ENCODE data around the gene PACS1.
A peak's percentile ranks its signal among the peaks of the same experiment; 100 is the strongest.
"Not testable (repeated sequence)": the region's sequence is repeated elsewhere in the genome, so short reads cannot be mapped to it uniquely, and the experiment has no call there.

The PACS1 gene

DNA sequence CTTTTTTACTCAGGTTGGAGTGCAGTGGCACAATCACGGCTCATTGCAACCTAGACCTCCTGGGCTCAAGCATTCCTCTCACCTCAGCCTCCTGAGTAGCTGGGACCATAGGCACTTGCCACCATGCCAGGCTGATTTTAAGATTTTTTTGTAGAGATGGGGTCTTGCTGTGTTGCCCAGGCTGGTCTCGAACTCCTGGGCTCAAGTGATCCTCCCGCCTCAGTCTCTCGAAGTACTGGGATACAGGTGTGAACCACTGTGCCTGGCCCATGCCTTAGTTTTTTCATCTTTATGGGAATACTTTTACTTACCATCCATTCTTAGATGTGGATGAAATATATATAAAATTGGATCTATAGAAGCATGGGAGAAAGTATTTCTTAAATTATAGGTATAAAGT is 5.2 kb downstream of the PACS1 start:
- no peak for DNase-seq (ENCODE audit: low read depth, low spot score)

DNA sequence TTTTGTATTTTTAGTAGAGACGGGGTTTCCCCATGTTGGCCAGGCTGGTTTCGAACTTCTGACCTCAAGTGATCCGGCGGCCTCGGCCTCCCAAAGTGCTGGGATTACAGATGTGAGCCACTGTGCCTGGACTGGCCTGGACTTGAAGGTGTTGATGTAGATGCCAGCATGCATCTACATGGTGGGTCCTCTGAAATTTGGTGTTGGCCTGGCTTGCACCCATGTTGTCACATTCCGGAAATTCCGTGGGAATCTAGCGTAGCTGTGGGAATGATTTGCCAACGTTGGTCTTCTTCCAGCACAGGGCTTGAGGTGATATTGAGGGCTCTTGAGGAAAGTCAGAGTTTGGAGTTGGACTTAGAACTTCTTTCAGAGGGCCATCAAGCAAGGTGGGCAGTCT is 6.5 kb downstream of the PACS1 start:
- no peak for DNase-seq (ENCODE audit: low read depth, low spot score)

DNA sequence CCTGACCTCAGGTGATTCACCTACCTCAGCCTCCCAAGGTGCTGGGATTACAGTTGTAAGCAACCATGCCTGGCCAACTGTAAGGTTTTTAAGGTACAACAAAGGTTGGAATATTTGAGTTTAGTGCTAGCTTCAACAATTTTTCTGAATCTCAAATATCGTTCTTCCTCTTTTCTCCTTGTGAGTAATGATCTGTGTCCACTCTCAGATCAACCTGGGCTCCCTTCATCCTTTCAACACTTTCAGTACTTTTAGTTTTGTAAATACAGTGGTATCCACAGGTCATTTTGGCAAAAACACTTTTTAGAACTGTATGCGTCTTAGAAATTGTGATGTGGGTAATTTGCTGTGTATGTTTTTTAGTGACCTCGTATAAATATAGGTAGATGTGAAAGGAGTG is 7.9 kb downstream of the PACS1 start:
- DNase-seq (ENCODE audit: low read depth, low spot score) = no peak

DNA sequence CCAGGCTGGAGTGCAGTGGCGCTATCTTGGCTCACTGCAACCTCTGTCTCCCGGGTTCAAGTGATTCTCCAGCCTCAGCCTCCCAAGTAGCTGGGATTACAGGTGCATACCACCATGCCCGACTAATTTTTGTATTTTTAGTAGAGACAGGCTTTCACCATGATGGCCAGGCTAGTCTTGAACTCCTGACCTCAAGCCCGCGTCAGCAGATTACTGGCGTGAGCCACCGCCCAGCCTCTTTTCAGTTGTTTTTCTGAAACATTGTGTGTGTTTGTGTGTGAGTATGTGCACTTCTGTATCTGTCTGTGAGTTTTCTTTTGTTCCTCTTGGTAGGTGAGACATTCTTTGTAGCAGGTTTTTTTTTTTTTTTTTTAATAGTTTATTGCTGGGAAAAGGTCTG is 8.9 kb downstream of the PACS1 start:
- DNase-seq (ENCODE audit: low read depth, low spot score) = not testable (repeated sequence)

DNA sequence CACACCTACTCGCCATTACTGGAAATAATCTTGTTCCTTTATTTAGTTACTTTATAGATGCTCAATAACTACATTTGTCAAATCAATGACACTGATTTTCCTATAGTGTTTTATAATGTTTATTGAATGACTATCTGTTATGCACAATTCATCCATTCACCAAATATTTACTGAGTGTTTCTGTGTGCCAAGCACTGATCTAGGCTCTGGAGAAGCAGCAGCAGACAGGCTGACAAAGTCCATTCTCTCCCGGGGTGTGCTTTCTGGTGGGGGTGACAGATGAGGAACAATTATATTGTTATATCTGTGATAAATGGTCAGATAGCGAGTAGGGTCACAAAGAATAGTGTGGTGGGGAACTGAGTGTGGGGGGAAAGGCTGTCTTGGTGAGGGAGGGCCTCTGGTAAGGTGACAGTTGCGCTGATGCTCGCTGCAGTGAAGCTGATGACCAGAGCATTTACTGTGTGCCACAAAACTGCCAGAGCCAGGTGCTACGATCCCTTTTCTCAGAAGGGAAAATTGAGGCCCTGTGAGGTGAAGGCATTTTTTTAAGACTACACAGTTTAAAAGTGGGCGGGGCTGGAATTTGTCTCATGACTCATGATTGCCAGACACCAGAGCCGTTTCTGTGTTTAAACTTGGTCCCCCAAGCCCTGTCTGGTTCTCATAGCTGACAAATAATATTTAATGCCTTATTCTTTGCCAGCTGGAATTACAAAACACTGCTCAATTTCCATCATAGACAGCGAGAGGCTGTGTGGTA is 10.2 kb downstream of the PACS1 start:
- DNase-seq (ENCODE audit: low read depth, low spot score) = peak; percentile 38

DNA sequence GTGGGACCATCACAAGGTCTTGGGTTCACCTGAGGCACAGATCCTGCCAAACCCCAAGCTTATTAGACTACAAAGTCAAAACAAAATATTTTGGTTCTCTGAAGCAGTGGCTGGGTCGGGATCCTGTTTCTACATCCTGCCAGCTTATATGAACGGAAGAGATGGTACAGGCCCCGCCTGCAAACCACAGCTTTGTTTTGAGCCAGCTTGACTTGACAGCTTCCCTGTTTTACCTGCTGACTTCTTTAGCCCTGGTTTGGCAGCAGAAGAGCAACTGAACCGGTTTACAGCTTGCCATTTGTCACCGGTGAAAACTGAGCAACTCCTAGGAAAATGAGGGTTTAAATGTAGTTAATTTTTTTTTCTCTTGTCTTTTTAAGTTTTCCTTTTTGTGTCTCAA is 11.4 kb downstream of the PACS1 start:
- peak; percentile 60 for DNase-seq (ENCODE audit: low read depth, low spot score)

DNA sequence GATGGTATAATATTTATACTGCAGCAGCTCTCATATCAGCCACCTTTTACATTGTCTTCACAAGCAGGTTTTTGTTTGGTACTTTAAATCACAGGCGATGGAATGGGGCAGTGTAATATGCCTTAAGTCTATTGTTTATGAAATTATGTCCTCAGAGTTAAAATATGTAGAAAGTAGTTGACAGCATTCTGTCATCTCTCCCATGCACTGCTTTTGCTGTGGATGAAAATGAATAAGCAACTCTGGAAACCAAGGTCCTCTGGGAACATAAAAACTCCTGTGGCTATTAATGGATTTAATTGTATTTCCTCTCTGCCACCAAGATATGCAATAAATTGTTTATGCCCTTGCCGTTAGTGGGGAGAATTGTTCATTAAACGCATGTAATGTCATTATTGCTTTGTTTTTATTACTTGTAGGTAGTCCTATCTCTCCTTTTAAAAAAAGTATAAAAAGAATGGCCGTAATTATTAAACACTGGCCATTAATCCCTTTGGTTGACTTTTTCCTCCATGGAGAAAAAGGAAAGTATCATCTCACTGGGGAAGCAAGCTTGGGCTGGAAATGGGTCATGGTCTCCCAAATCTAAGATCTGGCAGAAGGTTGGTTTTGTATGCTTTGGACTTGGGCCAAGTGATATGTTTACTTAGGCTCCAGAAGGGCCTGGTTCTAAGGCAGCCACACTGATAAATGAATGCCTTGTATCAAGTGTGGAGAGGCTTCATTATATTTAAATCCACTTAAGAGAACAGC is 13.1 kb downstream of the PACS1 start:
- DNase-seq (ENCODE audit: low read depth, low spot score) = no peak

DNA sequence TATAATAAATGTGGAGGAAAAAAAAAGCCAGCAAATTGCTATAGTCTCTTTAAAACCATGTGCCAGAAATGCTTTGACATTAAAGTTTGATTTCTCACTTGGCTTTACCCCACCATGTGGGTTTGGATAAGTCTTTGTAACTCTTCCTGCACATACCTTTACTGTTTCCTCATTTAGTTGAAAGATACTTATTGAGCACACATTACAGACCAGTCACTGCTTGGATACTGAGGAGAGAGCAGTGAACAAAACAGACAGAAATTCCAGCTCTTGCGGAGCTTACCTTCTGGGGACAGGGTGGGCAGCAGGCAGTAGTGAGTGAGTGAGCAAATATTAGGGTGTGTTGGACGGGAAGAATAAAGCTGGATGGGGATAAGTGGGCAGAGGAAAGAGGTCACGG is 13.7 kb downstream of the PACS1 start:
- DNase-seq (ENCODE audit: low read depth, low spot score) = no peak

DNA sequence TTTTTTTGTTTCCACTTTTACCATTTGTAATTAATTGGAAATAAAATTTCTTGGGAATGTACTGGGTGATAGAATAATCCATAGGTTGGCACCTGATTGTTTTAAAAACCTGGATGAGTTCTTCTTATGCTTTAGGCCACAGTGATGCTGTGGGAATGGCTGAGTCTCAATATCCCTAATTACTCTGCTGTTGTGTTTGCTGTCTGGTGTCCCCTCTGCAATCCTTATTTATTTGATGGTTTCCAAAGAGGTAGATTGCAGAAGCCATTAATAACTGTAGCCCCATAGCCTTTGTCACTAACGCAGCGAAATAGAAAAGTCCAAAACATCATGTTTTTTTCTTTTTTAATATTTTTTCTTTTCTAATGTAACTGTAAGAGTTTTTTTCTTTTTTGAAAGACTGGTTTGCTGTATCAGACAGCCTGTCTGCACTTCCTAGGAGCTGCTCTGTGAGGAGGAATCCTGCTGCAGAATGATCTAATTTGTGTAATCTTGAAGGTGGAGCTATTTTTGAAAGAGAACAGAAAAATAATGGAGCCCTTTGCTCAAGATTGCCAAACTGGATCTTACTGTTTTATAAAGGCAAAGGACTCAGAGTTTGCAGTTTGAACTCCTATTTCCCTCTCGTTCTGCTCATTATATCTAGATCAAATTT is 14.9 kb downstream of the PACS1 start:
- no peak for DNase-seq (ENCODE audit: low read depth, low spot score)

DNA sequence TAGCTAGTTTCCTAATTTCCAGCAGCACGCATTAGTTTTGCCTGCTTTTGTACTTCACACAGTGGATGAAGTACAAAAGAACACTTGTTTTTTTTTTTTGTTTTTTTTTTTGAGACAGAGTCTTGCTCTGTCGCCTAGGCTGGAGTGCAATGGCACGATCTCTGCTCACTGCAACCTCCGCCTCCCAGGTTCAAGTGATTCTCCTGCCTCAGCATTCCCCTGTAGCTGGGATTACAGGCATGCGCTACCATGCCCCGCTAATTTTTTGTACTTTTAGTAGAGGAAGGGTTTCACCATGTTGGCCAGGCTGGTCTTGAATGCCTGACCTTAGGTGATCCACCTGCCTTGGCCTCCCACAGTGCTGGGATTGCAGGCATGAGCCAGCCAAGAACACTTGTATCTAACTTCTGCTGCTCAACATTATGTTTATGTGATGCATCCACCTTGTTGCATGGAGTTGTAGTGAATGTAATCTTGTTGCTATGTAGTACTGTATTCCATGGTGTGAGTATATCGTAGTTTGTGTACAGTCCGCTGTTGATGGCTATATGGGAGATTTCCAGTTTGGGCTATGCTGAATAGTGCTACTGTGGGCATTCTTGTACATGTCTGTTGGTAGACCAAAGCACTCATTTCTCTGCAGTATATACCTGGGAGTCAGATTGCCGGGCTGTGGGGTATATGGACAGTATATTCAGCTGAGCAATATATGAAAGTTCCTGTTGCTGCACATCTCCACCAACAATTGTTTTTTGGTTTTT is 17.3 kb downstream of the PACS1 start:
- DNase-seq (ENCODE audit: low read depth, low spot score) = no peak

DNA sequence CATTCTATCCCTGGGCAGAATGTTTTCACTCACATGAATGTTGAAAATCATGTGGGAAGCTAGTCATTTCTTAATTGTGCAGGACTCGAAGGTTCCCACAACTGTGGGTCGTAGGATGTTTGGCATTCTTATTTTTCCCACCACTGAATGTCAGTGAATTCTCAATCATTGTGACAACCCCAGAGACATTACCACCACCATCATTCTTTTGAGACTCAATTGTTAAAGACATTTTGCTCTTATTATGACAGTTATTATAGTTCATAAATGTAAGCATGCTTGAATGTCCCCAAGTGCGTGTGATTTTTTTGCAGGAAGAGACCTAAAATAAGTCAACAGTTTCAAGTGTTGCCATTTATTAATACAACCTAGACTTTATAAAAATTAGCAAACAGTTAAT is 19.0 kb downstream of the PACS1 start:
- no peak for DNase-seq (ENCODE audit: low read depth, low spot score)

DNA sequence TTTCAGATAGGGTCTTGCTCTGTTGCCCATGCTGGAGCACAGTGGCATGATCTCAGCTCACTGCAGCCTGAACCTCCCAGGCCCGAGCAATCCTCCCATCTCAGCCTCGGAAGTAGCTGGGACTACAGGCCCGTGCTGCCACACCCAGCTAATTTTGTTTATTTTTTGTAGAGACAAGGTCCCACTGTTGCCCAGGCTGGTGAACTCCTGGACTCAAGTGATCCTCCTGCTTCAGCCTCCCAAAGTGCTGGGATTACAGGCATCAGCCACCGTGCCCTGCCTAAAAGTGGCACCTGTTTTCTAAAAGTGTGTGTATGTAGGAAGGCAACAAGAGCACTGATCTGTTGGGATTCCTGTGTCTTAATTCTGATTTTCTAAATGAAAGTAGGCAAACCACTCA is 20.2 kb downstream of the PACS1 start:
- no peak for DNase-seq (ENCODE audit: low read depth, low spot score)

DNA sequence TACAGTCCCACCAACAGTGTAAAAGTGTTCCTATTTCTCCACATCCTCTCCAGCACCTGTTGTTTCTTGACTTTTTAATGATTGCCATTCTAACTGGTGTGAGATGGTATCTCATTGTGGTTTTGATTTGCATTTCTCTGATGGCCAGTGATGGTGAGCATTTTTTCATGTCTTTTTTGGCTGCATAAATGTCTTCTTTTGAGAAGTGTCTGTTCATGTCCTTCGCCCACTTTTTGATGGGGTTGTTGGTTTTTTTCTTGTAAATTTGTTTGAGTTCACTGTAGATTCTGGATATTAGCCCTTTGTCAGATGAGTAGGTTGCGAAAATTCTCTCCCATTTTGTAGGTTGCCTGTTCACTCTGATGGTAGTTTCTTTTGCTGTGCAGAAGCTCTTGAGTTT is 22.1 kb downstream of the PACS1 start:
- not testable (repeated sequence) for DNase-seq (ENCODE audit: low read depth, low spot score)

DNA sequence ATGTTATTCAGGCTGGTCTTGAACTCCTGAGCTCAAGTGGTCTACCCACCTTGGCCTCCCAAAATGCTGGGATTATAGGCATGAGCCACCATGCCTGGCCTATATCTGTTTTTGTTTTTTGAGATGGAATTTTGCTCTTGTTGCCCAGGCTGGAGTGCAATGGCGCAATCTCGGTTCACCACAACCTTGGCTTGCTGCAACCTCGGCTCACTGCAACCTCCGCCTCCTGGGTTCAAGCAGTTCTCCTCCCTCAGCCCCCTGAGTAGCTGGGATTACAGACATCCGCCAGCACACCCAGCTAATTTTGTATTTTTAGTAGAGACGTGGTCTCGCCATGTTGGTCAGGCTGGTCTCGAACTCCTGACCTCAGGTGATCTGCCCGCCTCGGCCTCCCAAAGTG is 29.7 kb downstream of the PACS1 start:
- DNase-seq (ENCODE audit: low read depth, low spot score) = not testable (repeated sequence)

DNA sequence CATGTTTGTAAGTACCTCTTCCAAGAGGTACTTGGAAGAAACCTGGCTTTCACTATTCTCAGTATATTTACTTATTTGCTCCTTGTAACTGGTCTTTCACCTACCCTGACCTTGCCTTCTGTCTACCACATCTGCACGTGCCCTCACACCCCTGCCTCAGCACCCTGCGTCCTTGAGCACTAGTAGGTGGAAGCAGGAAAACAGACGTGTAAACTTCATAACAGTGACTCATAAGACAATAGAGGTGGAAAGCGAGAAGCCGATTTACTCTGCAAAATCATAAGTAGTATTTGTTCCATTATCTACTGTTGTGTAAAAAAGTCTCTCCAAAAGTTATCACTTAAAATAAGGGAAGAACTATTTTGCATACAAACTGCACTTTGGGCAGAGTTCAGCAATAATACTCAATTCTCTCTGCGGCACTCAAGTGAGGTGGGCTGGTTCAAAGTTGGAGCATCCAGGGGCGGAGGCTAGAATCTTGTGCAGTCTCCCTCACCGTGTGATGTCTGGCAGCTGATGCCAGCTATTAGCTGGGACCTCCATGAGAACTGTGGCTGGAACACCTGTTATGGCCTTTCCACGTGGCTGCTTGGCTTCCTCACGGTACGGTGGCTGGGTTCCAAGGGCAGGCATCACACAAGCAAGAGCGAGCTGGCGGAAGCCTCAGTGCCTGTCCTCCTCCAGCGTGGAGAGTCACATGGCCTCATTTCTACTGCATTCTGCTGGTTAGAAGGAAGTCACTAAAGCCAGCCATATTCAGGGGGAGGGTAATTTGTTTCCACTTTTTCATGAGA is 30.4 kb downstream of the PACS1 start:
- peak; percentile 20 for DNase-seq (ENCODE audit: low read depth, low spot score)

DNA sequence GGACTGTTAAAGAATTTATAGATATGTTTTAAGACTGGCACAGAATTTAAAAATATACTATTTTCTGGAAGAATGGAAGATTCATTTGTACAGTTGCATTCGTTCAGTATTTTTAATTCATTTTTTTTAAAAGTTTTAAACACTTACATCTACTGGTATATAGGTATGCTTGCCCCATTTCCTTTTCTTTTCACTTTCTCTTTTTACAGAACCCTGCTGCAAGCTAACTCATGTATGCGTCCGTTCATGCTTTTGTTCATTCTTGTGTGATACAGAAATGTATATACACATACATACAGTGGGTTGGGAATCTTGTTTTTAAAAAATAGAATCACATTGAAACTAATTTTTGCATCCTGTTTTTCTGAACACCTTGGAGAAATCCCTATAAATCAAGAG is 31.0 kb downstream of the PACS1 start:
- no peak for DNase-seq (ENCODE audit: low read depth, low spot score)

DNA sequence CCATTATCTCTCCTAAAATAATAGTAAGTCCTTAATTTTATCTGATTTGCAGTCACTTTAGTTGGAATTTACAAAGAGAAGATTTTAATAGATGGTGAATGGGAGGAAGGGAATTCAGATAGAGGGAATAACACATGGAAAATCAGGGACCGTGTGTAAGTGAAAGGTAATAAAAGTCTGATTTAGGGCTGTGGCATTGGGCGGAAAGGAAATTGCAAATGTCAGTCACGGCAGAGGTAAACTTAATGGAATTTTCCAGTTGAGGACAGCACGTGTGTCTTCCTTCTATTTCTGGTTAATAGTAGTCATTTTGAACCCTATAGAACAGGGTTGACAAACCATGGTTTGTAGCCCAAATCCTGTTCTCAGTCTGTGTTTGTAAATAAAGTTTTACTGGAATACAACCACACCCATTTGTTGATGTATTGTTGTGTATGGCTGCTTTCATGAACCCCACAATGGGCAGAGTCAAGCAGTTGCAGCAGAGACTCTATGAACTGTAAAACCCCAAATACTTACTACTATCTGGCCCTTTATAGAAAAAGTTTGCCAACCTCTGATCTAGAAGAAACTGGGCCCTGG is 34.1 kb downstream of the PACS1 start:
- DNase-seq (ENCODE audit: low read depth, low spot score) = no peak

DNA sequence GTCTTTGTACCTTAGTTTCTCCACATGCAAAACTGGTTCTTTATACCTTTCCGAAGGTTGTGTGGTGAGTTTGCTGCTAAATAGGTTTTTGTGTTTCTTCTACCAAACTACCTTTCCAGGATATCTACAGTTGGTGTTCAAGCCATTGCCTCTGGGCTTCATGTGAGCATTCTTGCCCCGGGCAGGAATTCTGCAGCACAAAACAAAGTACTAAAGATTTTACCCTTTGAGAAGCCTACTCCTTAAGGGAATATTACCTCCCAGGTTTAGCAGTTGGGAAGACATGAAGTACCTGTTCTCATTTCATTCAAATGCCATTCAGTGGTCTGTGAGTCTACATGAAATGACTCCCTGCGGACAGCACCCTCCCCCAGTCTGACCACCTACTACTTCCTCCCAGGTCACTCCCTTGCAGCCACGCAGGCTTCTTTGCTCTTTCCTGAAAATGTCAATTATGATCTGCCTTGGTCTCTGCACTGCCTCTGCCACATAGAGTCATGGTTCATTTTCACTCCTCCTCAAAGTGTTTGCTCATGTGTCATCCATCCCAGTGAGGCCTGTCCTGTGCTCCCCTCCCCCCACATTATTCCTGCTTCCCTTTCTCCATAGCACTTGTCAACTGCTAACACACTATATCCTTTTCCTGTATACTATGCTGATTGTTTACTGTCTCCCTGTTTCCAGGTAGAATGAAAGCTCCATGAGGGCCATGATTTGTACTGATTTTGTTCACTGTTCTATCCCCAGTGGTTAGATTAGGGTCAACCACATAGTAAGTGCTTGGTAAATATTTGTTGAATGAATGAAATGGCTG is 36.9 kb downstream of the PACS1 start:
- no peak for DNase-seq (ENCODE audit: low read depth, low spot score)

DNA sequence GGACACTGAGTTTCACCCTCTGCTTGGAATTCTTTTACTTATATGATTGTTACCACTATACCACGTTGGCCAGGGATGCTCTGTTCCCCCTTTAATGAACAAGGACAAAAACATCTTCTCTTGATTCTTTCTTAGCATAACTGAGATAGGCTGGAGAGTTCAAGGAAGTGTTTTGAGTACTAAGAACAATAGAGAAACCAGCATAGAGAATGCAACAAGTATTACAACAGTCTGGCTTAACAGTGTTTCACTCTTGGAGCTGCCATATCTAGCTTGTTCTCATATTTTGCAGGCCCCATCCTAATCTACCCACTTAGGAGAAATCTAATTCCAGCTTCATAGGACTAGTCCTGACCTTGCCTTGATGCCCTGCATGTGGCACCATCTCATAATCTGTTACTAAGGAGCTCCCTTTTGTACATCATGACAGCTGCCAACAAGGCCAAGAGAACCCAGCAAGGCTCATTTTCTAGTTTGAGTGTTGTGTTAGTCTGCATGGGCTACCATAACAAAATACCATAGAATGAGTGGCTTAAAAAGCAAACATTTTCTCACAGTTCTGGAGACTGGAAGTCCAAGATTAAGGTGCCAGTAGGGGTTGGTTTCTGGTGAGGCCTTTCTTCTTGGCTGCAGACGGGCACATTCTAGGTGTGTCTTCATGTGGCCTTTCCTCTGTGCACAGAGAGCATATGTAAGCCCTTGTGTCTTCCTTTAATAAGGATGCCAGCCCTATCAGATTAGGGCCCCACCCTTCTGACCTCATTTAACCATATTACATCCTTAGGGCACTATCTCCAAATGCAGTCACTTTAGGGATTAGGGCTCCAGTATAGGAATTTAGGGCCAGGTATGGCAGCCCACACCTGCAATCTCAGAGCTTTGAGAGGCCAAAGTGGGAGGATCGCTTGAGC is 37.8 kb downstream of the PACS1 start:
- DNase-seq (ENCODE audit: low read depth, low spot score) = no peak

All from activated CD4-positive, CD25-positive, alpha-beta regulatory T cell treated with anti-CD3 and anti-CD28 coated beads, Interleukin-2, amount 50 U/mL, for 16 hours (primary cell).